Astrocyte (in vitro differentiated cells and primary cell): ENCODE results near the gene APOL1.

Source experiments
- EZH2 ChIP-seq: IDR thresholded peaks from 2 replicates; pipeline ENCODE4 v1.6.1; 2012; ENCODE audit warnings: mild to moderate bottlenecking, low read length, inconsistent platforms; ENCODE audit not compliant: insufficient read depth
- TF ChIP-seq, protein P1 (sequence below): IDR thresholded peaks from 2 replicates; pipeline ENCODE4 v1.5.1; 2011; ENCODE audit warnings: low read depth, mild to moderate bottlenecking, inconsistent platforms, low read length, moderate library complexity; ENCODE audit not compliant: insufficient read depth

DNA sequence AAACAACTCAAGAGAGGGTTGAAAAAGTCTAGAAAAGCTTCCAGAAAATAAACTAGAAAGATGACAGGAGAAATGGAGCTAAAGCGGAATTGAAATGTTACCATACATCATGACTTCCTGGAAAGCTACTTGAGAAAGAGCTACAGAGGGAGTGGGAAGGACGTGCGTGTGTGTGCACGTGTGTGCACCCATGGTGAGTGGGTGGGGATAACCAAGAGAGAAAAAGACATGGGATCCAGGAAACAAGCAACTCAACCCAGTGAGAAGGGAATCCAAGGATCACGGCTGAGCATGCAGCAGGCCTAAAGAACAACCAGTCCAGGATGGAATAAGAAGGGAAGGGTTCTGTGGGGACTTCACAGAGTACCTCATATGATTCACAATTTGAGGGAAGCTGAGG, 21.6 kb downstream of the APOL1 start:
- TF ChIP-seq, protein P1, sequence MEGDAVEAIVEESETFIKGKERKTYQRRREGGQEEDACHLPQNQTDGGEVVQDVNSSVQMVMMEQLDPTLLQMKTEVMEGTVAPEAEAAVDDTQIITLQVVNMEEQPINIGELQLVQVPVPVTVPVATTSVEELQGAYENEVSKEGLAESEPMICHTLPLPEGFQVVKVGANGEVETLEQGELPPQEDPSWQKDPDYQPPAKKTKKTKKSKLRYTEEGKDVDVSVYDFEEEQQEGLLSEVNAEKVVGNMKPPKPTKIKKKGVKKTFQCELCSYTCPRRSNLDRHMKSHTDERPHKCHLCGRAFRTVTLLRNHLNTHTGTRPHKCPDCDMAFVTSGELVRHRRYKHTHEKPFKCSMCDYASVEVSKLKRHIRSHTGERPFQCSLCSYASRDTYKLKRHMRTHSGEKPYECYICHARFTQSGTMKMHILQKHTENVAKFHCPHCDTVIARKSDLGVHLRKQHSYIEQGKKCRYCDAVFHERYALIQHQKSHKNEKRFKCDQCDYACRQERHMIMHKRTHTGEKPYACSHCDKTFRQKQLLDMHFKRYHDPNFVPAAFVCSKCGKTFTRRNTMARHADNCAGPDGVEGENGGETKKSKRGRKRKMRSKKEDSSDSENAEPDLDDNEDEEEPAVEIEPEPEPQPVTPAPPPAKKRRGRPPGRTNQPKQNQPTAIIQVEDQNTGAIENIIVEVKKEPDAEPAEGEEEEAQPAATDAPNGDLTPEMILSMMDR = no peak
- no peak for TF ChIP-seq EZH2
